HUDEP-2 (cell line): ENCODE measurements around the gene CAMK1D.
"Not testable (repeated sequence)": the region's sequence is repeated elsewhere in the genome, so short reads cannot be mapped to it uniquely, and the experiment has no call there.

Source experiments
- DNase-seq, 76 experiments: peaks; one replicate each; lab custom pipeline; 2025; ENCODE audit not compliant: unreplicated experiment in 76 of 76; lab: John Stamatoyannopoulos, UW

Gene CAMK1D

DNA sequence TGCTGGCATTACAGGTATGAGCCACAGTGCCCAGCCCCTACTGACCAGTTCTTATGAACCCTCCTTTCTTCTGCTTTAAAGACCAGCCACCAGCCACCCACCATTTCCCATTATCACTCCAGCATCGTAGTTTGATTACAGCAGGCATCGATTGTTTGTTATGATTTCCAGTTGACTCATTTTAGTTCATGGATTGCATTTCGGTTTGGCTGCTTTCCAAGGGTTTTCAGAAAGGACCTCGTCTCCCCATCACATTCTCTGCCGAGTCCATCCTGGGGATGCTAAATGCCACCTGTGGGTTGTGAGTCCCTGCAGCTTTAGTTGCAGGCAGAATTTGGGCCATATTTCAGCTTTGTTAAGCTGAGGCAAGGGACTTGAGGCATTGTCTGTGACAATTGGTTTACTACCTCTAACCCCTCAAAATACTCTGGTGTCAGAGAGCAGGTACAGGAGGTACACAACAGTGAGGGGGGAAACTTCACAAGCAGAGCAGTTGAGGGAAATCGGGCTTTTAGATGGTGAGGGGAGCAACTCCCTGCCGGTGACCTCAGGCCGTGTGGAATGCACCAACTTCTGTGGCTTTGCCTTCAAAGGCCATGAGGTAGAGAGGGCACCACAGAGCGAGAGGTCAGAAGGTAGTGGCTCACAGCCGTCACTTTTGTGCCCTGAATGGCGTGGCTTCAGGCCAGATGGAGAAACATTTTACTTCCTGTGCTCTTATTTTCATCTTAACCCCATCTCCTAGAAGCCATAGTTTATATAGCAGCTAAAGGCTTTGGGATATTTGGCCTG lies 448.3 kb downstream of the CAMK1D start:
- no peak for DNase-seq

DNA sequence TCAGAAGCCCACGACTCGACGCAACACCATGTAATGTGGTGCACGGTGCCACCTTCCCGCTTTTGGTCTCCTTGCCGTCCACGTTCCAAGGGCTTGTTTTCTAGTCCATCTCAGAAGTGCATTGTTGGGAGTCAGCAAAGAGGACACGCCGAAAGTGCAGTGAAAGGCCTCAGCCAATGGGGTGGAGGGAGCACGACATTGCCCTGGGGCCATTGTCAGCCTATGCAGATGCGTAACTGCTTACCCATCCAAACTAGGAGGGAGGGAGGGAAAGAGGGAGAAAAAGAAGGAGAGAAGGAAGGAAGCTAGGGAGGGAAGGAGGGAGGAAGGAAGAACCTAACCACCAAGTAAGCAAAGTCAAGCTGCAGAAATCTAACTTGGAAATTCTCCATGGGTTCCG lies 449.8 kb downstream of the CAMK1D start:
- DNase-seq: no peak

DNA sequence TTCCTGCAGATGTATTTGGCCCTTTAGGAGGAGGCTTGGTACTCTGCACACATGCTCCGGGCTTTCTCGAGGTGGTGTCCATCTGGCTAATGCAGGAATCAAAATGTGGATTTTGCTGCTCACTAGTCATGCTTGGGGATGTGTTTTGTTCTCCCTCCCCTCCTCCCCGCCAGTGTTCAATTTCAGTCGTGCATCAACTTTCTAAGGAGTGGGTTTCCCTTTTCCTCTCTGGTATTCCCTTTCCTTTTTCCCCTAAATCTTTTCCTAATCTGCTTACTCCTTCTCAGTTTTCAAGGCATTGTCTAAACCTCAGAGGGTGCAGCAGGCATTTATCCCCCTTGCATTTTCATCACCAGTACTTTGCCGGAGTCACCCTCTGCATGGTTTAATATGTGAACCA lies 450.4 kb downstream of the CAMK1D start:
- DNase-seq: no peak

- DNase-seq: no peak
These were observed 451.0 kb downstream of the CAMK1D start for GRCh38 chr10:12800302-12800701.

- no peak for DNase-seq
These were observed 452.1 kb downstream of the CAMK1D start for GRCh38 chr10:12801214-12802087.

DNA sequence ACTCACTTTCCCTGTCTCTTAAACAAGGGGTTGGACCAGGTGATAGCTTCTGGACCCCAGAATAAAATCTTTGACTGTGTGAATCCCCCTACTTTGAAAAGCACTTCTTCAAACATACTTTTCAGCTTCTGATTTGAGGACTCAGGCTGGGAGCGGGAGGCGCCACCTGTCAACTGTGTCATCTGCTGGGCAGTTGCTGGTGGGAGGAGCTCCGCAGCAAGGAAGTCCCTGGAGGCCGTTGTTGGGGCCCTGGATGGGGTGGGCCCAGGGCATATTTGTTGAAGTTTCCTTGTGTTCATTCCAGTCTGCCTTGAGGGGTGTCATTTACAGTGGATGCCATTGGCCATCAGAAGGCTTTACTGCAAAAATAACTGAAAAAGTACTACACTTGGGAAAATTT lies 454.4 kb downstream of the CAMK1D start:
- no peak for DNase-seq

DNA sequence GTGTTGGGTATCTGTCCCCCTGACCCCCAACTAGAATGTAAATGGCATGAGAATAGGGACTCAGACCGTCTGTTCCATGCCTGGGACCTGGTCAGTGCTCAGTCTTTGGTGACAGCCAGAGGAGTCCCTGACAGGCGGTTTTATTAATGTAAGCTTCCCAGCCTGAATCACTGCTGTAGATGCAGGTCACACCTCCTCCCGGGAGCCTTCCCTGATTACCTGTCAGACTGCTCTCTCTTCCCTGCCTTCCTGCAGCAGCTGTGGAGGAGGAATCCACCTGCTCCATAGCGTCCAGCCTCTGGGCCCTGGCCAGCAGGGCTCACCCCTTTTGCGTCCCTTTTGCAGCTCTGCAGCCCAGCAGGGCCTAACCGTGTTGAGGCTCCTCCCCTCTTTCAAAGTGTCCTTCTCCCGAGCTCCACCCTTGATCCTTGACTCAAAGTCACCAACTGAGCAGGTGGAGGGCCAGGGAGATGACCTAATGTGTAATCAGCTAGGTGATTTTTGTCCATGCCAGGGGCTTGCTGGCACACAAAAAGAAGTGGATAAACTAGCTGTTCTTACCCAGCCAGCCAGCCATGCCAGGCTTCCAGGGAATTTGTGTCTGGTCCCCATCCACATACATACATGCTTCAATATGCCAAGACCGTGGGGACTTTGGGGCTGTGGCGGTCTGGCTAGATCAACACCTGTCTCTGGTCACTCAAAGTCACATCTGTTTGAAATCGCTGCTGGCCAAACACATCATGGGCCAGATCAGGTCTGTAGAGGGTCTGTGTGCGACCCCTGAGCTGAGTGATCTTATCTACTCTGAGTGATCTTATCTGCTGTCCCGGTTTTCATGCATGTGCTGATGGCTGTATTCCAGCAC lies 457.1 kb downstream of the CAMK1D start:
- no peak for DNase-seq

DNA sequence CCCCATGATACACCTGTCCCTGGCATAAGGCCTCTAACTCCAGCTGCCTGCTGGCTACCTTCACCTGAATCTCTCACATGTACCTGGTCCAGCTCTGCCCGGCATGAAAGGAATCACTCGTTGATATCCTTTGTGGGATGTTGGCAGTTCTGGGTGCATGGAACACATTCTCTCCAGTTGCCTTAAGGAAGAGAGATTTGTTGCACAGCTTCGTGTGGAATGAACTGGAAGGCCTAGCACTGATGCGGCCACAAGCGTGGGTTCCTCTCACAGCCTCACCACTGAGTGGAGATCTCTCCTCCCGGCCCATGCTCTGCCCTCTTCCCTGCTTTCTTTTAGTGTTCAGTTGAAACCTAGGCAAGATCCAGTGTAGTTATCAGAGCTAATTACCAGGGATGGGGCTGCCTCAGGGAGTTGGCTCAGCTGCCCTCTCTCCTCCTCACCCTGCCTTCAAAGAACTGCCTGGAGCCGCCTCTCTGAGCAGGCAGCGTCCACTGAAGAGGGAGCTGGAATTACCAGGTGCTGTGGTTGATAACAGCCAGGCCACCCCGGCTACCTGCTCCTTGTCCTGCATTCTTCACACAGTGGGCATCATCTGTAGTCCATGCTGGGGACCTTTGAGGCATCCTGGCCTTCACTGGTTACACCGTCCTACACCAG lies 457.9 kb downstream of the CAMK1D start:
- DNase-seq: no peak

- no peak for DNase-seq
These were observed 458.8 kb downstream of the CAMK1D start for GRCh38 chr10:12808014-12808613.

- DNase-seq: not testable (repeated sequence)
These were observed 460.7 kb downstream of the CAMK1D start for GRCh38 chr10:12810046-12810445.

DNA sequence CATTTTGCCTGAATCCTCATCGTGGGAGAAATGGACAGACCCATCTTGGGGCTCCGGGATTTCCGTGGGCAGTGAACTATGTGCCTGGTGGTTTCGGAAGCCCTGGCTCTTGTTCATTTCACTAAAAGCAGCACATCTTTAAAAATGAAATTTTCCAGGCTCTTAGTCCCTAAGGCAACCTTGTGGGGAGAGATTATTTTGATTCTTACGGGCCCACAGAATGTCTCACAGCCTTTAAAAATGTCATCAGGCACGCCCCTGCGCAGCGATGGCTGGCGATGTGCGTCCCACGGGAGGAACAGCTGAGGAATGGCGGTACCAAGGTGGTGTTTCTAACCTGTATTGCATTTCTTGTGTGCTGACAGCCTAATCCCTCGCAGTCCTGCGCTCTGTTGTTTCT lies 462.5 kb downstream of the CAMK1D start:
- no peak for DNase-seq

- no peak for DNase-seq
These were observed 463.2 kb downstream of the CAMK1D start for GRCh38 chr10:12812571-12812970.

DNA sequence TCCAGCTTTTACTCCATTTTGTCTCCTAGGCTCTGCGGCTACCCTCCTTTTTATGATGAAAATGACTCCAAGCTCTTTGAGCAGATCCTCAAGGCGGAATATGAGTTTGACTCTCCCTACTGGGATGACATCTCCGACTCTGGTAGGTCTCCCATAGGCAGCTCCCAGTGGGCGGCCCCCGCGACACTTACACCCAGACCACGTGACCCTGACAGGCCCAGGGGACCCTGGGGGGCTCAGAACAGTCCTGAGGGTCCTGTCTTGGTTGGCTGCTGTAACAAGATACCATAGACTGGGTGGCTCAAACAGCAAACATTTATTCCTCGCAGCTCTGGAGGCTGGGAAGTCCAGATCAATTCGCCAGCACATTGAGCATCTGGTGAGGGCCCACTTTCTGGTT lies 464.8 kb downstream of the CAMK1D start:
- DNase-seq: no peak

DNA sequence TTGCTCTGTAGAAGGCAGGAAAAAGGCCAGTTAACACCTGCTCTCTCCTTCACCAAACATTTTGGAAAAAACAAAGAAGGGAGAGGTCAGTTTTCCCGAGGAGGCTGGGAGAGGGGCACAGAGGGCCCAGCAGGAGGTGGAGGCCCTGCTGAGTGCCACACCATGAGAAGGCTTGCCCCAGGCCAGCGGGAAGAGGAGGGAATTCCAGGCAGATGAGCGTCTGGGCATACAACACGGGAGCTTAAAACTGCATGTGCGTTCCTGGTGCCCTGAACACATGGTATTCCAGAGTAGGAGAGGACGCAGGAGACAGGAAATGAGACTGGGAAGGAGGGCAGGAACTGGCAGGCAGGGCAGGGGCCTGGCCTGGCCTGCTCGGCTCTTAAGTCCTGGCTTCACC lies 469.7 kb downstream of the CAMK1D start:
- DNase-seq: no peak

DNA sequence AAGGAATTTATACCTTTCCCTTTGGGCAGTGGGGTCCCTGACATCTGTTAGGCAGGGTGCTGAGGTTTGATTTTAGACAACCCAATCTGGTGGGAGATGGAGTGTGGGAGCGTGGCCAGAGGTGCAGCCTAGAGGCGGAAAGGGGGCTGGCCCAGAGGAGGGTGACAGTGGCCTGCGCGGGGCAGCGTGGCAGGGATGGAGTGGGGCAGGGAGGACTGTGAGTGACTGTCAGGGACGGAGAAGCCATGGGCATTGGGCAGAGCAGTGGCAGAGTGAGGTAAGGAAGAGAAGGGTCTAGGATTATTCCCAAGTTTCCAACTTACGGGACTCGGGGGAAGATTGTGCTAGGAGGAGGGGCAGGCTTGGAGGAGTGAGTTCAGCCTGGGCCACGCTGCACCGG lies 470.3 kb downstream of the CAMK1D start:
- DNase-seq: no peak

DNA sequence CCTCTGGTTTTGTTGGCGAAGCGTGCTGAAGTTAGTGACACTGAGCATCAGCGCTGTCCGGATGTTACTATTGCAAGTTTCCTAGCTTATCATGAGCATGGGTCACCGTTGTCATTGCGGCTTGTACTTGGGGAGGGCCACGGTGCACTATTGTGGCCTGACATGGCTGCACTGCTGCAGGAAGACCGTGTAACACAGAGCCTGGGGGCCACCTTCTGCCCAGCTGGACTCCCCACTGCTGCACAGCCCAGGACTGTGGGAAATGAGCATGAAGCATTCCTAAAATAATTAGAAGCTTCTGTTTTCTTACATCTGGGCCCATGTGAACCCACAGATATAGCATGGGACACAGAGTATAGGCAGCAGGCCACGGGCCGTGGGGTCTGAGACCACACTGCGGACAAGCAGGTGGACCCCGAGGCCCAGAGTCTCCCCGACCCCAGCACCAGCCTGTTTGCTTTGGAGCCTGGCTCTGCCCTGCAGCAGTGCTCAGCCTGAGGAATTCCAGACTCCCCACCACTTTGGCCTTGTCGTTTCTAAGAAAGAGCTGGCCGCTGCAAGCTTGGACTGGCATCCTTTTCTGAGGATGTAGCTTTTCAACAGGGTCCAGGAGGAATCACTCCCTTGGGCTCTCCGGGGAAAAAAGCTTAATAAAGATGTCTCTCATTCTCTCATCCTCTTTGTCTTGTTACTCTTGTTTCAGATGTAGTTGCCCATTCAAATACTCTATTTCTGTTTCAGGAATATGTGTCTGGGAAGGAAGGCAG lies 473.0 kb downstream of the CAMK1D start:
- DNase-seq: no peak

GRCh38 chr10:12822893-12823170 lies 473.5 kb downstream of the CAMK1D start:
- DNase-seq: no peak

- no peak for DNase-seq
These were observed 474.0 kb downstream of the CAMK1D start for GRCh38 chr10:12823328-12823727.

- DNase-seq: no peak
These were observed 476.0 kb downstream of the CAMK1D start for GRCh38 chr10:12825260-12825849.
